K562 (cell line): ENCODE measurements around the gene CALHM2. TPM values are rescaled to one million over a fixed set of nuclear protein-coding genes. Genes with fewer than 3 reads are reported as not detected.

Experiments used
- CREBBP ChIP-seq: IDR thresholded peaks from one replicate; pipeline ENCODE4 v1.6.1; 2012; ENCODE audit warnings: low read depth, mild to moderate bottlenecking, control low read depth, inconsistent platforms, low read length
- CTBP1 ChIP-seq: fragments of 450-650 bp; IDR thresholded peaks from 2 replicates; pipeline ENCODE4 v1.6.1; 2016; ENCODE audit warnings: borderline replicate concordance
- ESRRA ChIP-seq: fragments of 450-650 bp; IDR thresholded peaks from 2 replicates; pipeline ENCODE4 v1.6.1; 2014; ENCODE audit warnings: low read depth, mild to moderate bottlenecking, moderate library complexity, borderline replicate concordance
- FOS ChIP-seq: IDR thresholded peaks from 3 replicates; pipeline ENCODE4 v1.6.1; 2011; ENCODE audit not compliant: insufficient read length; ENCODE audit errors: extremely low read depth
- GABPB1 ChIP-seq: sonication (generic); formaldehyde crosslinking; IDR thresholded peaks from 2 replicates; pipeline ENCODE4 v1.8.0; 2022; ENCODE audit warnings: mild to moderate bottlenecking, missing genetic modification reagents
- HDAC2 ChIP-seq: fragments of 450-650 bp; IDR thresholded peaks from 2 replicates; pipeline ENCODE4 v1.6.1; 2016; ENCODE audit warnings: mild to moderate bottlenecking
- HEY1 ChIP-seq: fragments of 250-450 bp; sonication (Bioruptor Pico); IDR thresholded peaks from 2 replicates; pipeline ENCODE4 v1.5.0; 2020; ENCODE audit warnings: mild to moderate bottlenecking, moderate library complexity, borderline replicate concordance
- JUN ChIP-seq, 2 experiments: sonication (generic) in 1 of 2; formaldehyde crosslinking in 1 of 2; IDR thresholded peaks; 2 replicates each; pipeline versions ENCODE4 v1.6.1 to v1.8.0; 2012 to 2022; ENCODE audit warnings: borderline replicate concordance in 2 of 2, mild to moderate bottlenecking in 2 of 2, improper control_type of control experiment in 1 of 2, low read depth in 1 of 2, low read length in 1 of 2, missing genetic modification reagents in 1 of 2
- KDM2B ChIP-seq: fragments of 250-450 bp; sonication (Bioruptor Pico); IDR thresholded peaks from 2 replicates; pipeline ENCODE4 v1.8.0; 2021; ENCODE audit warnings: mild to moderate bottlenecking, moderate library complexity
- MTA1 ChIP-seq: fragments of 450-650 bp; IDR thresholded peaks from 2 replicates; pipeline ENCODE4 v1.6.1; 2017; ENCODE audit warnings: borderline replicate concordance
- NR2C2 ChIP-seq, 2 experiments: fragments of 200-800 bp in 1 of 2; sonication (Bioruptor generic) in 1 of 2; sonication (generic) in 1 of 2; formaldehyde crosslinking in 1 of 2; IDR thresholded peaks; 2 replicates each; pipeline versions ENCODE4 v1.6.1 to v1.8.0; 2016 to 2022; ENCODE audit warnings: mild to moderate bottlenecking in 1 of 2, missing compliant biosample characterization in 1 of 2, missing genetic modification characterization in 1 of 2, missing genetic modification reagents in 1 of 2
- POLR2B ChIP-seq: fragments of 450-650 bp; IDR thresholded peaks from 2 replicates; pipeline ENCODE4 v1.6.1; 2018; ENCODE audit warnings: low read depth; ENCODE audit not compliant: partially characterized antibody
- RCOR1 ChIP-seq, 2 experiments: IDR thresholded peaks; 2 replicates each; pipeline ENCODE4 v1.6.1; 2012; ENCODE audit warnings: low read depth in 2 of 2, low read length in 2 of 2, borderline replicate concordance in 1 of 2, improper control_type of control experiment in 1 of 2
- TFAM ChIP-seq: fragments of 250-450 bp; sonication (Bioruptor Pico); conservative IDR thresholded peaks from 2 replicates; pipeline ENCODE4 v1.5.0; 2021; ENCODE audit warnings: mild to moderate bottlenecking, moderate library complexity
- VEZF1 ChIP-seq: fragments of 200-800 bp; sonication (Bioruptor generic); IDR thresholded peaks from 2 replicates; pipeline ENCODE4 v1.6.1; 2017; ENCODE audit warnings: missing genetic modification characterization, missing compliant biosample characterization
- ZNF398 ChIP-seq: fragments of 250-450 bp; sonication (Bioruptor Pico); IDR thresholded peaks from 2 replicates; pipeline ENCODE4 v1.8.0; 2021; ENCODE audit warnings: moderate library complexity, mild to moderate bottlenecking, inconsistent platforms
- ZNF644 ChIP-seq: fragments of 200-800 bp; sonication (Bioruptor generic); IDR thresholded peaks from 2 replicates; pipeline ENCODE4 v1.6.1; 2016; ENCODE audit warnings: low read depth, missing genetic modification characterization, missing compliant biosample characterization
- polyA plus RNA-seq, 8 experiments: library from polyadenylated mRNA; depleted of rRNA in 4 of 8; stranded (reverse) in 5 of 8; unstranded in 3 of 8; fragments of >200 nt; fragmentation: Nextera tagmentation in 2 of 8; fragmentation: Illumina TruSeq in 1 of 8; extraction: Ambion mirVana in 2 of 8; extraction: Trizol in 1 of 8; gene quantifications; 2 replicates each; pipeline versions ENCODE4 v1.2.1 to v1.2.3, GENCODE V29; 2011 to 2014; ENCODE audit warnings: inconsistent platforms in 1 of 8, missing spikeins in 1 of 8
- total RNA-seq, 7 experiments: library from RNA; depleted of rRNA in 6 of 7; stranded (reverse); fragments of >200 nt in 6 of 7; fragmentation: Illumina TruSeq in 2 of 7; extraction: Trizol in 2 of 7; gene quantifications; 2 replicates each; pipeline versions ENCODE4 v1.2.1 to v1.2.3, GENCODE V29; 2011 to 2021; ENCODE audit warnings: low replicate concordance in 1 of 7
- TF ChIP-seq, protein P1 (sequence below): fragments of 450-650 bp; formaldehyde crosslinking; IDR thresholded peaks from 2 replicates; pipeline ENCODE4 v1.4.0; 2020; ENCODE audit warnings: mild to moderate bottlenecking, mixed read lengths
- TF ChIP-seq, protein P2 (sequence below), 2 experiments: fragments of 450-650 bp in 1 of 2; sonication (generic) in 1 of 2; formaldehyde crosslinking in 1 of 2; IDR thresholded peaks in 1 of 2; conservative IDR thresholded peaks in 1 of 2; 2 replicates each; pipeline versions ENCODE4 v1.6.1 to v1.8.1; 2016 to 2023; ENCODE audit warnings: mild to moderate bottlenecking in 2 of 2, moderate library complexity in 2 of 2, inconsistent platforms in 1 of 2, missing genetic modification reagents in 1 of 2

CALHM2 gene
- total and polyA plus RNA-seq, 9 of the 15 experiments (the other 6 are each of a cell fraction or from before 2014, with no cell fraction given): 0.08 to 0.14 (median 0.13) TPM; not detected in 6

- TF ChIP-seq VEZF1 (CRISPR knock-in tag) (peak; percentile 89), FOS (peak; percentile 18), TFAM (CRISPR knock-in tag) (no peak), ZNF398 (CRISPR knock-in tag) (no peak), CTBP1 (peak; percentile 60; the same call in 1 of the 2 replicates), NR2C2 (CRISPR knock-in tag; IDR thresholded peaks at IDR 0.05) (no peak), NR2C2 (tag; IDR thresholded peaks at IDR 0.05) (peak; percentile 77), POLR2B (no peak), RCOR1 (IDR thresholded peaks at IDR 0.05; ENCODE audit: borderline replicate concordance in 1 of 2, low read depth in 2 of 2, low read length in 2 of 2) (peak in 1 of 2 experiments; percentile 63; a peak in 2 of 4 replicates), HDAC2 (peak; percentile 58; the same call in 1 of the 2 replicates), ESRRA (peak; percentile 51; the same call in 1 of the 2 replicates), JUN (IDR thresholded peaks at IDR 0.05; ENCODE audit: borderline replicate concordance, low read depth, low read length) (peak; percentile 78), JUN (CRISPR knock-in tag; IDR thresholded peaks at IDR 0.05; ENCODE audit: borderline replicate concordance) (no peak), KDM2B (CRISPR knock-in tag) (no peak), CREBBP (no peak), ZNF644 (tag) (0 out of 2 replicates have a peak, but pooled peaks have one; percentile 10), GABPB1 (CRISPR knock-in tag) (peak; percentile 27; the same call in 1 of the 2 replicates), HEY1 (CRISPR knock-in tag) (no peak), MTA1 (no peak)
- TF ChIP-seq, protein P1, sequence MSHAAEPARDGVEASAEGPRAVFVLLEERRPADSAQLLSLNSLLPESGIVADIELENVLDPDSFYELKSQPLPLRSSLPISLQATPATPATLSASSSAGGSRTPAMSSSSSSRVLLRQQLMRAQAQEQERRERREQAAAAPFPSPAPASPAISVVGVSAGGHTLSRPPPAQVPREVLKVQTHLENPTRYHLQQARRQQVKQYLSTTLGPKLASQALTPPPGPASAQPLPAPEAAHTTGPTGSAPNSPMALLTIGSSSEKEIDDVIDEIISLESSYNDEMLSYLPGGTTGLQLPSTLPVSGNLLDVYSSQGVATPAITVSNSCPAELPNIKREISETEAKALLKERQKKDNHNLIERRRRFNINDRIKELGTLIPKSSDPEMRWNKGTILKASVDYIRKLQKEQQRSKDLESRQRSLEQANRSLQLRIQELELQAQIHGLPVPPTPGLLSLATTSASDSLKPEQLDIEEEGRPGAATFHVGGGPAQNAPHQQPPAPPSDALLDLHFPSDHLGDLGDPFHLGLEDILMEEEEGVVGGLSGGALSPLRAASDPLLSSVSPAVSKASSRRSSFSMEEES (CRISPR knock-in tag): no peak
- TF ChIP-seq, protein P2, sequence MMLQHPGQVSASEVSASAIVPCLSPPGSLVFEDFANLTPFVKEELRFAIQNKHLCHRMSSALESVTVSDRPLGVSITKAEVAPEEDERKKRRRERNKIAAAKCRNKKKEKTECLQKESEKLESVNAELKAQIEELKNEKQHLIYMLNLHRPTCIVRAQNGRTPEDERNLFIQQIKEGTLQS (IDR thresholded peaks at IDR 0.05): peak; percentile 92
- TF ChIP-seq, protein P2 (CRISPR knock-in tag; conservative IDR thresholded peaks at IDR 0.05): no peak
These were observed 18.8 kb upstream of the CALHM2 start (continued) for GRCh38 chr10:103470761-103471653.
